Muscle layer of duodenum (tissue), 2 donors: ENCODE data around the gene ATAT1.

ENCODE experiments used
- H3K27ac ChIP-seq: one replicate; pipeline ENCODE4 v1.7.0; 2013; ENCODE audit warnings: mild to moderate bottlenecking, low read length
- H3K27me3 ChIP-seq: one replicate; pipeline ENCODE4 v1.7.0; 2013; ENCODE audit warnings: low read depth, mild to moderate bottlenecking, control low read depth, low read length
- H3K36me3 ChIP-seq, 2 donors: one replicate each; pipeline ENCODE4 v1.7.0; 2013; ENCODE audit warnings: low read length in 2 of 2, control low read depth in 1 of 2, mild to moderate bottlenecking in 1 of 2; ENCODE audit not compliant: insufficient read depth in 2 of 2, control insufficient read depth in 1 of 2
- H3K4me1 ChIP-seq, 2 donors: one replicate each; pipeline ENCODE4 v1.7.0; 2013; ENCODE audit warnings: low read length in 2 of 2, mild to moderate bottlenecking in 2 of 2, control low read depth in 1 of 2, moderate library complexity in 1 of 2; ENCODE audit not compliant: insufficient read depth in 2 of 2, control insufficient read depth in 1 of 2
- H3K4me3 ChIP-seq, 2 donors: one replicate each; pipeline ENCODE4 v1.7.0; 2013; ENCODE audit warnings: low read length in 2 of 2, low read depth in 1 of 2, mild to moderate bottlenecking in 1 of 2
- H3K9me3 ChIP-seq, 2 donors: one replicate each; pipeline ENCODE4 v1.7.0; 2013; ENCODE audit warnings: low read length in 2 of 2, control low read depth in 1 of 2, mild to moderate bottlenecking in 1 of 2; ENCODE audit not compliant: control insufficient read depth in 1 of 2
- donor health status: healthy.

The ATAT1 gene

GRCh38 chr6:30686908-30687658 lies 60.4 kb downstream of the ATAT1 start:
- no peaks in the 10 kb centered on the region for H3K27me3 ChIP-seq
- peaks cover 0 to 6% of the 10 kb centered on the region in 2 donors for H3K36me3 ChIP-seq
- peak overlapping the region; percentile 97 for H3K27ac ChIP-seq
- peak overlapping the region; percentile 88 to 97 for H3K4me3 ChIP-seq
- H3K4me1 ChIP-seq: peaks cover 24 to 38% of the 10 kb centered on the region in 2 donors
- H3K9me3 ChIP-seq: no peaks in the 10 kb centered on the region

- Histone ChIP-seq H3K27me3 (no peaks in the 10 kb centered on the region), H3K9me3 (no peaks in the 10 kb centered on the region), H3K4me1 (peaks cover 24 to 36% of the 10 kb centered on the region in 2 donors), H3K36me3 (peaks cover 0 to 6% of the 10 kb centered on the region in 2 donors), H3K27ac (peak overlapping the region; percentile 97), H3K4me3 (peak overlapping the region; percentile 64 to 97)
These were observed 61.2 kb downstream of the ATAT1 start for GRCh38 chr6:30687659-30688431.

GRCh38 chr6:30688569-30688968 lies 61.9 kb downstream of the ATAT1 start:
- Histone ChIP-seq H3K4me3 (peak overlapping the region; percentile 64 to 97), H3K4me1 (peaks cover 24 to 28% of the 10 kb centered on the region in 2 donors), H3K27ac (peak overlapping the region; percentile 97), H3K9me3 (no peaks in the 10 kb centered on the region), H3K36me3 (peaks cover 0 to 6% of the 10 kb centered on the region in 2 donors), H3K27me3 (no peaks in the 10 kb centered on the region)

GRCh38 chr6:30689022-30689865 lies 62.6 kb downstream of the ATAT1 start:
- Histone ChIP-seq H3K4me1 (peaks cover 24 to 25% of the 10 kb centered on the region in 2 donors), H3K27ac (peak overlapping the region; percentile 97)

DNA sequence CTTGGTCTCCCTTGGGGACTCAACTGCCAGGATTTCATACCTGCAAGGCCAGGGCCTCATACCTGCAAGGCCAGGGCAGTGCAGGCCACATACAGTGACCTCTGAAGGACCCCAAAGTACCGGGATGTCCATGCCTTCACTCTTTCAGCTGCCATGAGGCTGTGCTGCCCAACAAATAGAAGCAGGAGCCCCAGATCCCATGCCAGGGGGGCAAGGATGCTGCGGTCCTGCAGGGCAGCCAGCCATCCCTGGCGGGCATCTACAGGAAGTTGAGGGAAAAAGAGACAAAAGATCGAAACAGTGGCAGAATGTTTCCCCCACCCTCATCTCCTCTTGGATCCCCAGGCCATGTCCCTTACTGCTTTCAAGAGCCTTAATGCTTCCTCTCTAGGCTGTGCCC lies 63.3 kb downstream of the ATAT1 start:
- Histone ChIP-seq H3K9me3 (no peaks in the 10 kb centered on the region), H3K4me1 (peaks cover 24 to 25% of the 10 kb centered on the region in 2 donors), H3K27me3 (no peaks in the 10 kb centered on the region), H3K4me3 (peak overlapping the region; percentile 74 to 91), H3K27ac (peak overlapping the region; percentile 68), H3K36me3 (peaks cover 0 to 6% of the 10 kb centered on the region in 2 donors)

More at GRCh38 chr6:30689022-30689865, 62.6 kb downstream of the ATAT1 start:
- Histone ChIP-seq H3K36me3 (peaks cover 0 to 6% of the 10 kb centered on the region in 2 donors), H3K27me3 (no peaks in the 10 kb centered on the region), H3K9me3 (no peaks in the 10 kb centered on the region), H3K4me3 (no peak overlapping the region)

DNA sequence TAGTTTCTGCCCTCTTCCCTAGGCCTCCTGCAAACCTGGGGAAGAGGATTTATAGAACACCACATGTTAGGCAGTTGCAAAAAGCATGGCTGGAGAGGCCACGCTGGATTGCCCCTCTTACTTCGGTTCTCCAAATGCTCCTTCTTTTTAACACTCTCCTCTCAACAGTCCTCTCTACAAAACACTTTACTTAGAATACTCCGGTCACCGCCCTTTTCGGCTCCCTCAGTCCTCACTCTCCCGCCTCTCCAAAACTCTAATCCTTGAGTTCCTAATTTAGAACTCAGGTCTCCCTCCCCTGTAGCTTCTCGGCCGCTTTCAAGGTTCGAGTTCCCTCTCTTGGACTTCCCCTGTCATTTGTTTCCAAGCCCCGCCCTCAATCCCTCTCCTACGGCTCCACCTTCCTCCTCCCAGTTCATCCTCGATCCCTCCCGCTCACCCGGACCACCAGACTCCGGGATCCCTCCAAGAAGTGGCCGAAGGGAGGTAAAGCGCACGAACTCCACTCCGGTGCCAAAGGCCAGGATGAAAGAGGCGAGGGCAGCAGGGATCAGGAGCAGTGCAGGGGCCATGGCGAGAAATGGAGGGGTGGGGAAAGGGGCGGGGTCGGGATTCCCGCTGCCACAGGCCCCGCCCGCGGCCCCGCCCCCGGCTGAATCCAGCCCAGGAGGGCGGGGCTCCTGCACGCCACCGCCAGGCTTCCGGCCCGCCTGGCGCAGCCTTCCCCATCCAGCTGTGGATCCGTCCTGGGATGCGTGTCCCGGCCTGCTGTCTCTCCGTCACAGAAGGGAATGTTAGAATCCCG lies 63.9 kb downstream of the ATAT1 start, which contains the start of gene NRM:
TSS of gene NRM (minus strand) at position 582 of the 805 bp plus-strand sequence. CDS start at position 572, 10 bp downstream.
- Histone ChIP-seq H3K4me3 (peak within 1 kb of the TSS; percentile 74 to 91), H3K4me1 (peaks cover 24 to 25% of the 10 kb centered on the region in 2 donors), H3K36me3 (peaks cover 0 to 6% of the 10 kb centered on the region in 2 donors), H3K27ac (peak within 1 kb of the TSS; percentile 68), H3K9me3 (no peaks in the 10 kb centered on the region), H3K27me3 (no peaks in the 10 kb centered on the region)

DNA sequence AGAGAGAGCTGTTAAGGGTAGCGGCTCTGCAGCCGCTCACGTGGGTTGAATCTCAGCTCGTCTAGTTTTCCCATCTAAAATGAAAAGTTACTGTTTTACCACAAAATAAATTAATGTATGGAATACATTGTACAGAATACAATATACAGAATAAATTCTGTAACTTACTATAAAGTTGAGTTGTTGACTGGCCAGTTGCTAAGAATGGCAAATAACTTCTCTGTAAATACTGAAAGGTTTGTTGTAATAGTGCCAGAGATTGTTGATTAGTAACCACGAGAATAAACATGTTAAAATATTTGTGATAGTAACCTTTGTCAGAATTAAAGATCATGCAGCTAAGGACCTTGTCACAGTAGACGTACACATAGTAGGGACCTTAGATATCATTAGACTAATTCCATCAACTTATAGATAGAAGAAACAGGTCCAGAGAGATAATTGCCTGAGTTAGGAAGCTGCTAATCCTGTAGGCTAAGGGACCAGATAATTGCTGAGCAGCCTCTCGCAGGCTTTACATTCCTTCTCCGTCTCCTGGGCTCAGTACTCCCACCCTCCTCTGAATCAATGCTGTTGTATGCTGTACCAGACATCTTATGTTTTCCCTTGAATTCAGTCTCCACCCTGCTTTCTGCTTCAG lies 64.7 kb downstream of the ATAT1 start:
- peaks cover 0 to 4% of the 10 kb centered on the region in 2 donors for H3K36me3 ChIP-seq

More for the DNA sequence above, 64.7 kb downstream of the ATAT1 start:
- no peaks in the 10 kb centered on the region for H3K9me3 ChIP-seq
- peak overlapping the region; percentile 74 to 91 for H3K4me3 ChIP-seq
- H3K27me3 ChIP-seq: no peaks in the 10 kb centered on the region
- peaks cover 24 to 25% of the 10 kb centered on the region in 2 donors for H3K4me1 ChIP-seq
- peak overlapping the region; percentile 68 for H3K27ac ChIP-seq
